IMR-90 (cell line): ENCODE measurements around the gene IL4R.

ENCODE experiments used
- BHLHE40 ChIP-seq: fragments of 150-350 bp; IDR thresholded peaks from 2 replicates; pipeline ENCODE4 v1.6.1; 2016; ENCODE audit warnings: mild to moderate bottlenecking, low read depth, low read length
- CEBPB ChIP-seq: IDR thresholded peaks from 2 replicates; pipeline ENCODE4 v1.6.1; 2012; ENCODE audit warnings: low read depth, low read length, improper control_type of control experiment
- CTCF ChIP-seq: conservative IDR thresholded peaks from 2 replicates; pipeline ENCODE4 v1.5.1; 2012; ENCODE audit warnings: mild to moderate bottlenecking, low read depth, low read length, improper control_type of control experiment
- ELK1 ChIP-seq: fragments of 150-350 bp; IDR thresholded peaks from 2 replicates; pipeline ENCODE4 v1.6.1; 2016; ENCODE audit warnings: low read depth, mild to moderate bottlenecking, low read length, moderate library complexity, borderline replicate concordance
- FOS ChIP-seq: fragments of 150-350 bp; IDR thresholded peaks from 2 replicates; pipeline ENCODE4 v1.6.1; 2016; ENCODE audit warnings: low read depth, low read length
- MAFK ChIP-seq: IDR thresholded peaks from 2 replicates; pipeline ENCODE4 v1.6.1; 2012; ENCODE audit warnings: low read depth, low read length, improper control_type of control experiment
- MAZ ChIP-seq: IDR thresholded peaks from 2 replicates; pipeline ENCODE4 v1.6.1; 2012; ENCODE audit warnings: low read depth, mild to moderate bottlenecking, low read length, improper control_type of control experiment, moderate library complexity, borderline replicate concordance
- MXI1 ChIP-seq: IDR thresholded peaks from 2 replicates; pipeline ENCODE4 v1.6.1; 2012; ENCODE audit warnings: low read depth, mild to moderate bottlenecking, low read length, moderate library complexity, borderline replicate concordance
- POLR2A ChIP-seq: IDR thresholded peaks from 2 replicates; pipeline ENCODE4 v1.6.1; 2012; ENCODE audit warnings: mild to moderate bottlenecking, low read depth, low read length
- RAD21 ChIP-seq: IDR thresholded peaks from 2 replicates; pipeline ENCODE4 v1.6.1; 2012; ENCODE audit warnings: low read length, improper control_type of control experiment
- RCOR1 ChIP-seq: IDR thresholded peaks from 2 replicates; pipeline ENCODE4 v1.6.1; 2012; ENCODE audit warnings: mild to moderate bottlenecking, low read length, improper control_type of control experiment; ENCODE audit not compliant: insufficient replicate concordance
- RFX5 ChIP-seq: IDR thresholded peaks from 2 replicates; pipeline ENCODE4 v1.8.0; 2012; ENCODE audit warnings: low read depth, mild to moderate bottlenecking, low read length, moderate library complexity
- SMC3 ChIP-seq: fragments of 150-350 bp; IDR thresholded peaks from 2 replicates; pipeline ENCODE4 v1.6.1; 2016; ENCODE audit warnings: low read depth, mild to moderate bottlenecking, antibody characterized with exemption, low read length, moderate library complexity
- USF2 ChIP-seq: fragments of 150-350 bp; IDR thresholded peaks from 2 replicates; pipeline ENCODE4 v1.6.1; 2017; ENCODE audit warnings: mild to moderate bottlenecking, antibody characterized with exemption, low read length, low read depth

GRCh38 chr16:27273330-27273669 lies 40.5 kb upstream of the IL4R start:
- TF ChIP-seq POLR2A, result no peak
- no peak for TF ChIP-seq CTCF
- TF ChIP-seq RAD21, result no peak
- TF ChIP-seq FOS, result no peak
- TF ChIP-seq RFX5, result no peak
- TF ChIP-seq MXI1, result no peak
- TF ChIP-seq RCOR1, result no peak
- no peak for TF ChIP-seq SMC3
- TF ChIP-seq MAZ, result no peak
- no peak for TF ChIP-seq ELK1
- TF ChIP-seq USF2, result no peak
- no peak for TF ChIP-seq BHLHE40
- no peak for TF ChIP-seq CEBPB
- no peak for TF ChIP-seq MAFK
